IMR-90 (cell line): ENCODE measurements around the gene RNU6-8. TPM values are rescaled to one million over a fixed set of nuclear protein-coding genes. Genes with fewer than 3 reads are reported as not detected.

ENCODE experiments used
- ATAC-seq: fragments of 200-7000 bp; cut with Tn5 transposase; 2 replicates; pipeline ENCODE4 v1.9.1; 2020; ENCODE audit warnings: low read depth, mild to moderate bottlenecking, moderate library complexity
- BruUV-seq: library from RNA; stranded (reverse); fragments of 400-500 nt; replicated peaks from 2 replicates; lab custom pipeline; 2021; lab: Mats Ljungman, UMichigan
- CTCF ChIA-PET: fragments of 300-600 bp; formaldehyde crosslinking; extraction: SDS; loops from one replicate; lab custom pipeline; 2021; ENCODE audit warnings: antibody characterized with exemption; lab: Yijun Ruan, JAX
- POLR2A ChIA-PET: fragments of 300-600 bp; sonication (Branson Sonifier 250); formaldehyde crosslinking; loops from one replicate; lab custom pipeline; 2022; ENCODE audit warnings: antibody characterized with exemption; ENCODE audit not compliant: unreplicated experiment; lab: Charles Lee
- DNase-seq: peaks from one replicate; pipeline ENCODE4 v3.0.0; 2013
- H2AFZ ChIP-seq: replicated peaks from 2 replicates; pipeline ENCODE3; 2013; ENCODE audit warnings: low read length, mild to moderate bottlenecking; ENCODE audit not compliant: poor library complexity
- H2AK5ac ChIP-seq: 2 replicates; pipeline ENCODE4 v1.6.1; 2013; ENCODE audit warnings: low read depth, low read length, inconsistent platforms
- H2AK9ac ChIP-seq: replicated peaks from 2 replicates; pipeline ENCODE3; 2013; ENCODE audit warnings: mild to moderate bottlenecking, low read depth, low read length, moderate library complexity; ENCODE audit not compliant: poor library complexity
- H2BK120ac ChIP-seq: 2 replicates; pipeline ENCODE4 v1.6.1; 2013; ENCODE audit warnings: low read depth, low read length, inconsistent platforms
- H2BK15ac ChIP-seq: 3 replicates; pipeline ENCODE4 v1.6.1; 2013; ENCODE audit warnings: low read depth, low read length, inconsistent platforms
- H2BK20ac ChIP-seq: 2 replicates; pipeline ENCODE4 v1.6.1; 2013; ENCODE audit warnings: low read depth, mild to moderate bottlenecking, inconsistent platforms, low read length, moderate library complexity
- H2BK5ac ChIP-seq: 2 replicates; pipeline ENCODE4 v1.6.1; 2013; ENCODE audit warnings: mild to moderate bottlenecking, low read depth, low read length, inconsistent platforms; ENCODE audit not compliant: poor library complexity, severe bottlenecking
- H3K14ac ChIP-seq: replicated peaks from 2 replicates; pipeline ENCODE4 v1.6.1; 2013; ENCODE audit warnings: low read depth, low read length, inconsistent platforms
- H3K18ac ChIP-seq: 2 replicates; pipeline ENCODE4 v1.6.1; 2013; ENCODE audit warnings: low read depth, low read length, control low read depth
- H3K23ac ChIP-seq: 2 replicates; pipeline ENCODE4 v1.6.1; 2013; ENCODE audit warnings: low read depth, low read length, inconsistent platforms
- H3K27ac ChIP-seq: 2 replicates; pipeline ENCODE4 v1.5.1; 2013; ENCODE audit warnings: mild to moderate bottlenecking, control low read depth, low read length; ENCODE audit not compliant: insufficient read depth
- H3K27me3 ChIP-seq: 2 replicates; pipeline ENCODE4 v1.6.1; 2013; ENCODE audit warnings: low read length; ENCODE audit not compliant: control insufficient read depth, insufficient read depth
- H3K36me3 ChIP-seq: 2 replicates; pipeline ENCODE4 v1.6.1; 2013; ENCODE audit warnings: low read length, mixed read lengths; ENCODE audit not compliant: control insufficient read depth, insufficient read depth
- H3K4ac ChIP-seq: 2 replicates; pipeline ENCODE4 v1.6.1; 2013; ENCODE audit warnings: low read depth, low read length, inconsistent platforms
- H3K4me1 ChIP-seq: 2 replicates; pipeline ENCODE4 v1.6.1; 2013; ENCODE audit warnings: low read length, mixed read lengths; ENCODE audit not compliant: control insufficient read depth, insufficient read depth
- H3K4me2 ChIP-seq: 2 replicates; pipeline ENCODE4 v1.6.1; 2013; ENCODE audit warnings: low read depth, mild to moderate bottlenecking, control low read depth, low read length, moderate library complexity
- H3K4me3 ChIP-seq: 2 replicates; pipeline ENCODE4 v1.5.1; 2013; ENCODE audit warnings: low read depth, mild to moderate bottlenecking, control low read depth, low read length, moderate library complexity; ENCODE audit not compliant: insufficient read depth
- H3K56ac ChIP-seq: 2 replicates; pipeline ENCODE4 v1.6.1; 2013; ENCODE audit warnings: low read length, inconsistent platforms; ENCODE audit not compliant: insufficient read depth; ENCODE audit errors: extremely low read depth
- H3K79me1 ChIP-seq, 2 experiments: 2 replicates each; pipeline ENCODE4 v1.6.1; 2013; ENCODE audit warnings: low read length in 2 of 2, inconsistent platforms in 1 of 2, low read depth in 1 of 2
- H3K9ac ChIP-seq: 2 replicates; pipeline ENCODE4 v1.6.1; 2013; ENCODE audit warnings: low read depth, low read length, control low read depth
- H3K9me1 ChIP-seq: 2 replicates; pipeline ENCODE4 v1.6.1; 2013; ENCODE audit warnings: low read length, inconsistent platforms; ENCODE audit not compliant: insufficient read depth
- H3K9me3 ChIP-seq: 2 replicates; pipeline ENCODE4 v1.6.1; 2013; ENCODE audit warnings: low read length; ENCODE audit not compliant: control insufficient read depth, insufficient read depth
- H4K20me1 ChIP-seq: 2 replicates; pipeline ENCODE4 v1.6.1; 2013; ENCODE audit warnings: low read length, inconsistent platforms; ENCODE audit not compliant: insufficient read depth
- H4K5ac ChIP-seq: 2 replicates; pipeline ENCODE4 v1.6.1; 2013; ENCODE audit warnings: mild to moderate bottlenecking, low read depth, low read length, control low read depth
- H4K8ac ChIP-seq, 2 experiments: 2 replicates each; pipeline ENCODE4 v1.6.1; 2013; ENCODE audit warnings: low read depth in 2 of 2, low read length in 2 of 2, control low read depth in 1 of 2, inconsistent platforms in 1 of 2
- H4K91ac ChIP-seq: 2 replicates; pipeline ENCODE4 v1.6.1; 2013; ENCODE audit warnings: low read depth, low read length, inconsistent platforms; ENCODE audit not compliant: insufficient read depth
- BHLHE40 ChIP-seq: fragments of 150-350 bp; IDR thresholded peaks from 2 replicates; pipeline ENCODE4 v1.6.1; 2016; ENCODE audit warnings: mild to moderate bottlenecking, low read depth, low read length
- CEBPB ChIP-seq: IDR thresholded peaks from 2 replicates; pipeline ENCODE4 v1.6.1; 2012; ENCODE audit warnings: low read depth, low read length, improper control_type of control experiment
- CHD1 ChIP-seq: IDR thresholded peaks from 2 replicates; pipeline ENCODE4 v1.6.1; 2012; ENCODE audit warnings: low read depth, low read length, improper control_type of control experiment
- FOS ChIP-seq: fragments of 150-350 bp; IDR thresholded peaks from 2 replicates; pipeline ENCODE4 v1.6.1; 2016; ENCODE audit warnings: low read depth, low read length
- MAFK ChIP-seq: IDR thresholded peaks from 2 replicates; pipeline ENCODE4 v1.6.1; 2012; ENCODE audit warnings: low read depth, low read length, improper control_type of control experiment
- MAZ ChIP-seq: IDR thresholded peaks from 2 replicates; pipeline ENCODE4 v1.6.1; 2012; ENCODE audit warnings: low read depth, mild to moderate bottlenecking, low read length, improper control_type of control experiment, moderate library complexity, borderline replicate concordance
- MXI1 ChIP-seq: IDR thresholded peaks from 2 replicates; pipeline ENCODE4 v1.6.1; 2012; ENCODE audit warnings: low read depth, mild to moderate bottlenecking, low read length, moderate library complexity, borderline replicate concordance
- POLR2A ChIP-seq: IDR thresholded peaks from 2 replicates; pipeline ENCODE4 v1.6.1; 2012; ENCODE audit warnings: mild to moderate bottlenecking, low read depth, low read length
- RAD21 ChIP-seq: IDR thresholded peaks from 2 replicates; pipeline ENCODE4 v1.6.1; 2012; ENCODE audit warnings: low read length, improper control_type of control experiment
- RCOR1 ChIP-seq: IDR thresholded peaks from 2 replicates; pipeline ENCODE4 v1.6.1; 2012; ENCODE audit warnings: mild to moderate bottlenecking, low read length, improper control_type of control experiment; ENCODE audit not compliant: insufficient replicate concordance
- RFX5 ChIP-seq: IDR thresholded peaks from 2 replicates; pipeline ENCODE4 v1.8.0; 2012; ENCODE audit warnings: low read depth, mild to moderate bottlenecking, low read length, moderate library complexity
- SMC3 ChIP-seq: fragments of 150-350 bp; IDR thresholded peaks from 2 replicates; pipeline ENCODE4 v1.6.1; 2016; ENCODE audit warnings: low read depth, mild to moderate bottlenecking, antibody characterized with exemption, low read length, moderate library complexity
- WGBS, 2 experiments: methylation state at CpG; one replicate each; pipeline versions ENCODE4 v1.1.5 to v1.1.7; 2013; ENCODE audit warnings: missing lambda C conversion rate in 2 of 2; ENCODE audit not compliant: insufficient read length in 1 of 2; ENCODE audit errors: extremely low coverage in 2 of 2; 5-methylcytosine and 5-hydroxymethylcytosine counted together
- dilution Hi-C: fragments of 300-500 bp; cut with HindIII; formaldehyde crosslinking; loops from one replicate; pipeline ENCODE4 v1.14.3; 2018; ENCODE audit warnings: low sequenced_read_pairs; ENCODE audit not compliant: unreplicated experiment
- in situ Hi-C: fragments of 300-500 bp; cut with MboI; formaldehyde crosslinking; loops from 3 replicates; pipeline ENCODE4 v1.14.3; 2019; ENCODE audit warnings: low sequenced_read_pairs, inconsistent platforms, mixed read lengths
- intact Hi-C: fragments of 100-400 bp; cut with micrococcal nuclease; formaldehyde crosslinking; loops from 2 replicates; pipeline ENCODE4 v1.10.0; 2022
- polyA plus RNA-seq, 3 experiments: library from polyadenylated mRNA; depleted of rRNA; stranded (reverse); fragments of >200 nt; gene quantifications; 2 replicates each; pipeline ENCODE4 v1.2.3, GENCODE V29; 2012; ENCODE audit warnings: low replicate concordance in 1 of 3
- total RNA-seq: library from RNA; depleted of rRNA; stranded (reverse); fragments of >200 nt; gene quantifications from 2 replicates; pipeline ENCODE4 v1.2.3, GENCODE V29; 2012
- TF ChIP-seq, protein P1 (sequence below): conservative IDR thresholded peaks from 2 replicates; pipeline ENCODE4 v1.5.1; 2012; ENCODE audit warnings: mild to moderate bottlenecking, low read depth, low read length, improper control_type of control experiment
- TF ChIP-seq, protein P2 (sequence below): fragments of 150-350 bp; IDR thresholded peaks from 2 replicates; pipeline ENCODE4 v1.6.1; 2017; ENCODE audit warnings: mild to moderate bottlenecking, antibody characterized with exemption, low read length, low read depth
- TF ChIP-seq, protein P3 (sequence below): fragments of 150-350 bp; IDR thresholded peaks from 2 replicates; pipeline ENCODE4 v1.6.1; 2016; ENCODE audit warnings: low read depth, mild to moderate bottlenecking, low read length, moderate library complexity, borderline replicate concordance

Gene RNU6-8
- total and polyA plus RNA-seq, 2 of the 4 experiments (the other 2 are of a cell fraction), result not detected

DNA sequence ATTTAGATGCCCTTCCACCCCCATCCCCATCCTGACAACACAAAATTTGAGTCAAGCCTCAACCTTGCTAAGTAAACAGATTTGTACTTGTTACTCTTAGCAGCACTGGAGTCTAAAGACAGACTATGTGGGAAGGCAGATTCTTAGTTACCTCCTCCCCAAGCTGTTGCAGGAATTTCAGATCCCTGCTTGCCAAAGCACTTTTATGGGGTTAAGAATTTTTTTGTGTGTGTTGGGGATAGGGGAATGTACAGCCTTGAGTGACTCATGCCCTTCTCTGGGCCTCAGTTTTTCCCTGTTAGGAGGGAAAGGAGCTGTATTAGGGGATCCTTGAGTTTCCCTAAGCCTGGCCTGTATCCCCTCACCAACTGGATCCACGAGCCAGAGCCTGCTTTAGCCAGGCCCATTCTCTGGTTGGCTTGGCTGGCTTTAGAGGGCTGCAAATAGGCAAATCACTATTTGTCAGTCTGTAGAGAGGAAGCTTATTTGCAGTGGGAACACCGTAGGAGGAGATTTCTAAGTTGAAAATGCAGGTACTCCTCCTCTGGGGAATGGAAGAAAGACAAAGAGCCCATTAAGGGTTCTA, 27.7 kb upstream of the RNU6-8 start:
- H3K23ac ChIP-seq, result no peak overlapping the region
- peaks cover 8% of the 10 kb centered on the region; the same call in 1 of the 2 replicates for H3K9me1 ChIP-seq
- H3K4me3 ChIP-seq, result no peak overlapping the region
- H3K4ac ChIP-seq, result no peak overlapping the region
- H2AK5ac ChIP-seq, result no peak overlapping the region
- H3K56ac ChIP-seq, result no peak overlapping the region
- peak; percentile 67 for DNase-seq
- peak; percentile 90 for ATAC-seq
- peak overlapping the region; percentile 49; the same call in 1 of the 2 replicates for H4K5ac ChIP-seq
- H3K9me3 ChIP-seq, result no peaks in the 10 kb centered on the region
- peak overlapping the region; percentile 12; the same call in 1 of the 2 replicates for H4K91ac ChIP-seq
- intact Hi-C loops (no loop called here), in situ Hi-C loops (loop anchor here (25.0 kb wide), 1 partner anchor 293 kb away; no protein-coding TSS in a partner anchor), dilution Hi-C loops (no loop called here)
- H3K27me3 ChIP-seq, result no peaks in the 10 kb centered on the region
- H3K14ac ChIP-seq, result 0 out of 2 replicates have a peak overlapping the region, but pooled peaks have one; percentile 0
- ChIA-PET CTCF (no interaction called here), POLR2A (no interaction called here)
- H2AK9ac ChIP-seq, result no peak overlapping the region
- BruUV-seq, result no TSS peak
- H3K4me2 ChIP-seq, result peak overlapping the region; percentile 25; the same call in 1 of the 2 replicates
- H4K20me1 ChIP-seq, result no peaks in the 10 kb centered on the region
- no peaks in the 10 kb centered on the region for H3K79me1 ChIP-seq
- peaks cover 8% of the 10 kb centered on the region for H3K4me1 ChIP-seq
- H3K36me3 ChIP-seq, result no peaks in the 10 kb centered on the region
- no peak overlapping the region for H2BK15ac ChIP-seq
- peak overlapping the region in 1 of 2 experiments; percentile 22; a peak in 2 of 4 replicates for H4K8ac ChIP-seq
- H2BK120ac ChIP-seq, result peak overlapping the region; percentile 63; the same call in 1 of the 2 replicates
- 100% methylated on average over 1 of the region's 2 CpGs; no CpG with 5 or more reads in 1 of the 2 experiments for WGBS, 2 experiments
- peak overlapping the region; percentile 37 for H2BK20ac ChIP-seq
- H3K9ac ChIP-seq, result no peak overlapping the region
- peak overlapping the region; percentile 44; the same call in 1 of the 2 replicates for H3K18ac ChIP-seq
- peak overlapping the region; percentile 32; the same call in 1 of the 2 replicates for H3K27ac ChIP-seq
- peak overlapping the region; percentile 33 for H2BK5ac ChIP-seq
- H2AFZ ChIP-seq, result peak overlapping the region; percentile 58
- TF ChIP-seq, protein P1, sequence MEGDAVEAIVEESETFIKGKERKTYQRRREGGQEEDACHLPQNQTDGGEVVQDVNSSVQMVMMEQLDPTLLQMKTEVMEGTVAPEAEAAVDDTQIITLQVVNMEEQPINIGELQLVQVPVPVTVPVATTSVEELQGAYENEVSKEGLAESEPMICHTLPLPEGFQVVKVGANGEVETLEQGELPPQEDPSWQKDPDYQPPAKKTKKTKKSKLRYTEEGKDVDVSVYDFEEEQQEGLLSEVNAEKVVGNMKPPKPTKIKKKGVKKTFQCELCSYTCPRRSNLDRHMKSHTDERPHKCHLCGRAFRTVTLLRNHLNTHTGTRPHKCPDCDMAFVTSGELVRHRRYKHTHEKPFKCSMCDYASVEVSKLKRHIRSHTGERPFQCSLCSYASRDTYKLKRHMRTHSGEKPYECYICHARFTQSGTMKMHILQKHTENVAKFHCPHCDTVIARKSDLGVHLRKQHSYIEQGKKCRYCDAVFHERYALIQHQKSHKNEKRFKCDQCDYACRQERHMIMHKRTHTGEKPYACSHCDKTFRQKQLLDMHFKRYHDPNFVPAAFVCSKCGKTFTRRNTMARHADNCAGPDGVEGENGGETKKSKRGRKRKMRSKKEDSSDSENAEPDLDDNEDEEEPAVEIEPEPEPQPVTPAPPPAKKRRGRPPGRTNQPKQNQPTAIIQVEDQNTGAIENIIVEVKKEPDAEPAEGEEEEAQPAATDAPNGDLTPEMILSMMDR, result no peak
- no peak for TF ChIP-seq MXI1
- TF ChIP-seq, protein P2, sequence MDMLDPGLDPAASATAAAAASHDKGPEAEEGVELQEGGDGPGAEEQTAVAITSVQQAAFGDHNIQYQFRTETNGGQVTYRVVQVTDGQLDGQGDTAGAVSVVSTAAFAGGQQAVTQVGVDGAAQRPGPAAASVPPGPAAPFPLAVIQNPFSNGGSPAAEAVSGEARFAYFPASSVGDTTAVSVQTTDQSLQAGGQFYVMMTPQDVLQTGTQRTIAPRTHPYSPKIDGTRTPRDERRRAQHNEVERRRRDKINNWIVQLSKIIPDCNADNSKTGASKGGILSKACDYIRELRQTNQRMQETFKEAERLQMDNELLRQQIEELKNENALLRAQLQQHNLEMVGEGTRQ, result no peak
- TF ChIP-seq RAD21, result no peak
- no peak for TF ChIP-seq CHD1
- TF ChIP-seq POLR2A, result no peak
- no peak for TF ChIP-seq BHLHE40
- TF ChIP-seq CEBPB, result no peak
- TF ChIP-seq FOS, result no peak
- no peak for TF ChIP-seq RFX5
- no peak for TF ChIP-seq SMC3
- TF ChIP-seq RCOR1, result no peak
- TF ChIP-seq MAZ, result no peak
- no peak for TF ChIP-seq MAFK
- TF ChIP-seq, protein P3, sequence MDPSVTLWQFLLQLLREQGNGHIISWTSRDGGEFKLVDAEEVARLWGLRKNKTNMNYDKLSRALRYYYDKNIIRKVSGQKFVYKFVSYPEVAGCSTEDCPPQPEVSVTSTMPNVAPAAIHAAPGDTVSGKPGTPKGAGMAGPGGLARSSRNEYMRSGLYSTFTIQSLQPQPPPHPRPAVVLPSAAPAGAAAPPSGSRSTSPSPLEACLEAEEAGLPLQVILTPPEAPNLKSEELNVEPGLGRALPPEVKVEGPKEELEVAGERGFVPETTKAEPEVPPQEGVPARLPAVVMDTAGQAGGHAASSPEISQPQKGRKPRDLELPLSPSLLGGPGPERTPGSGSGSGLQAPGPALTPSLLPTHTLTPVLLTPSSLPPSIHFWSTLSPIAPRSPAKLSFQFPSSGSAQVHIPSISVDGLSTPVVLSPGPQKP, result no peak
